Stimulated activated CD4-positive, alpha-beta T cell treated with anti-CD3 and anti-CD28 coated beads, Interleukin-1b, Interleukin-23, amount 100 ng/mL, for 48 hours (primary cell): ENCODE measurements around the gene SRSF8.

Experiments used
- DNase-seq: peaks from one replicate; pipeline ENCODE4 v3.0.0-alpha.2; 2020

Gene SRSF8

GRCh38 chr11:95070471-95070870 lies 3.8 kb downstream of the SRSF8 start:
- no peak for DNase-seq

GRCh38 chr11:95072948-95073347 lies 6.2 kb downstream of the SRSF8 start:
- DNase-seq: no peak

- DNase-seq: no peak
These were observed 8.3 kb downstream of the SRSF8 start for GRCh38 chr11:95074792-95075563.

- DNase-seq: no peak
These were observed 9.7 kb downstream of the SRSF8 start for GRCh38 chr11:95076416-95076815.

- no peak for DNase-seq
These were observed 10.3 kb downstream of the SRSF8 start for GRCh38 chr11:95076981-95077380.

- no peak for DNase-seq
These were observed 11.8 kb downstream of the SRSF8 start for GRCh38 chr11:95078526-95078925.

GRCh38 chr11:95081010-95081409 lies 14.3 kb downstream of the SRSF8 start:
- no peak for DNase-seq

GRCh38 chr11:95081412-95081811 lies 14.7 kb downstream of the SRSF8 start:
- DNase-seq: no peak

GRCh38 chr11:95082576-95083001 lies 15.9 kb downstream of the SRSF8 start:
- no peak for DNase-seq

GRCh38 chr11:95084509-95084908 lies 17.8 kb downstream of the SRSF8 start:
- peak; percentile 74 for DNase-seq

GRCh38 chr11:95085117-95085816 lies 18.5 kb downstream of the SRSF8 start:
- DNase-seq: no peak

GRCh38 chr11:95086151-95086550 lies 19.4 kb downstream of the SRSF8 start:
- DNase-seq: no peak

GRCh38 chr11:95086836-95087570 lies 20.3 kb downstream of the SRSF8 start:
- no peak for DNase-seq

GRCh38 chr11:95088946-95089619 lies 22.4 kb downstream of the SRSF8 start:
- no peak for DNase-seq

- DNase-seq: peak; percentile 84
These were observed 23.2 kb downstream of the SRSF8 start, which contains the start of gene ENDOD1 for GRCh38 chr11:95089620-95090542. Gene ENDOD1, plus strand, starts transcription at chr11:95089846. Its CDS starts 82 bp downstream, at chr11:95089928.

- DNase-seq: no peak
These were observed 25.0 kb downstream of the SRSF8 start for GRCh38 chr11:95091663-95092180.

- DNase-seq: peak; percentile 54
These were observed 26.0 kb downstream of the SRSF8 start for GRCh38 chr11:95092549-95093324.

- no peak for DNase-seq
These were observed 26.8 kb downstream of the SRSF8 start for GRCh38 chr11:95093548-95093947.

GRCh38 chr11:95095858-95096587 lies 29.3 kb downstream of the SRSF8 start:
- no peak for DNase-seq

GRCh38 chr11:95097209-95097608 lies 30.5 kb downstream of the SRSF8 start:
- DNase-seq: no peak
